ENCODE measurements around the gene PALLD.
"Not testable (repeated sequence)": the region's sequence is repeated elsewhere in the genome, so short reads cannot be mapped to it uniquely, and the experiment has no call there.

PALLD gene

GRCh38 chr4:168796362-168797106 lies 299.7 kb downstream of the PALLD start:
- DNase-seq (ENCODE audit: low read depth in 2 of 2) = no peak

DNA sequence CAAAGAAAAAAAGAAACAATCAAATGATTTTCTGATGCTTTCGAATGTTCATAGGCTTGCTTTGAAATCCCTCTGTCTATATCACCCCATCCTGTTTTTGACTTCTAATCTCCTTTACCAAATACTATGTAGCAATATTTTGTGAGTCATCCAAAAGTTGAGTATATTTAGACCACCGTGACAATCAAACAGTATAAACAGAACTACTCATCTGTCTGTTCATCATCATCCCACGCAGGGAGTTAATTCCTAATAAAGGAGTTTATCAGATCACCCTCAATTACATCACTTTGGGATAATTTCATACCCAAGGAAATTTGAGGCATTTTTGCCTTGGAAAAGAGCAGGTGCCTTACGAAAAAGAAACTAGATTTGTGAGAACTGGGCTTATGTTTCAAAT lies 300.3 kb downstream of the PALLD start:
- no peak for DNase-seq (ENCODE audit: low read depth in 2 of 2)

GRCh38 chr4:168797738-168798375 lies 301.0 kb downstream of the PALLD start:
- DNase-seq (ENCODE audit: low read depth in 2 of 2) = no peak

DNA sequence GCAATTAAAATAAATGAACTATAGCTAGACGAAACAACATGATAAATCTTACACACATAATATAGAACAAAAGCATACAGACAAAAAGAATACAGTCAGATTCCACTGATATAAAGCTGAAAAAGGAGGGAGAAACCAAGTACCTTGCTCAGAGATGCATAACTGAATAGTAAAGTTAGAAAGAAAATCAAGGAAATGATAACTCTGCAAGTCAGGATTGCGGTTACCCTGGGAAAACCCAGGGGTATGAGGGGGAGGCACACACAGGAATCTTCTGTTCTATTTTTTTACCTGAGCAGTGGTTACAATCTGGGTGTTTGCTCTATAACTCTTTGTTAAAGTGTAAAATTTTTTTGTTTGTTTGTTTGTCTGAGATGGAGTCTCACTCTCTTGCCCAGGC lies 304.1 kb downstream of the PALLD start:
- no peak for DNase-seq (ENCODE audit: low read depth in 2 of 2)

DNA sequence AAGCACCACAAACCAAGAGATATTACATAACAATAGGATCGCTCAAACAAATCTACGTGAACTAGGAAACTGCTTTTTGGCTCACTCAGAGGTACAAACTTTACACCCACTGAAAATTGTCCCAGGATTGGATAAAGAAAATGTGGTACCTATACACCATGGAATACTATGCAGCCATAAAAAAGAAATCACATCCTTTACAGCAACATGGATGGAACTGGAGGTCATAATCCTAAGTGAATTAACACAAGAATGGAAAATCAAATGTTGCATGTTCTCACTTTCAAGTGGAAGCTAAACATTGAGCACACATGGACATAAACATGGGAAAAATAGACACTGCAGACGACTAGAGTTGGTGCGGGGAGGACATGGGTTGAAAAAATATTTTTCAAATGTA lies 305.4 kb downstream of the PALLD start:
- no peak for DNase-seq (ENCODE audit: low read depth in 2 of 2)

GRCh38 chr4:168803052-168803451 lies 306.2 kb downstream of the PALLD start:
- DNase-seq (ENCODE audit: low read depth in 2 of 2) = not testable (repeated sequence)

- no peak for DNase-seq (ENCODE audit: low read depth in 2 of 2)
These were observed 306.9 kb downstream of the PALLD start for GRCh38 chr4:168803732-168804131.

GRCh38 chr4:168804146-168804545 lies 307.3 kb downstream of the PALLD start:
- no peak for DNase-seq (ENCODE audit: low read depth in 2 of 2)

GRCh38 chr4:168805341-168805740 lies 308.5 kb downstream of the PALLD start:
- no peak for DNase-seq (ENCODE audit: low read depth in 2 of 2)

GRCh38 chr4:168806247-168806646 lies 309.4 kb downstream of the PALLD start:
- DNase-seq (ENCODE audit: low read depth in 2 of 2) = not testable (repeated sequence)

DNA sequence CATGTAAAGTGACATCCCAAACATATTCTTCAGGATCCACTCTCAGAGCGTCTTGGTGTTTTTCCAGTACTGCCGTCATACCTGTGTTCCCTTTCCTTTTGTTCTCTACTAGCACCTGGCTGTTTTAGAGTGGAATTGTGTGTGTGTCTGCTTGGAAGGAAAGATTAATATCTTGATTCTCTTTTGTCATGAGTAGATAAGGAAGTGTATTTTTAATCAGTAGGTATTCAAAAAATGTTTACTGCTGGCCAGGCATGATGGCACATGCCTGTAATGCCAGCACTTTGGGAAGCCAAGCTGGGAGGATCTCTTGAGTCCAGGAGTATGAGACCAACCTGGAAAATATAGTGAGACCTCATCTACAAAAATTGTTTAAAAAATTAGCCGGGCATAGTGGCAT lies 314.4 kb downstream of the PALLD start:
- no peak for DNase-seq (ENCODE audit: low read depth in 2 of 2)

DNA sequence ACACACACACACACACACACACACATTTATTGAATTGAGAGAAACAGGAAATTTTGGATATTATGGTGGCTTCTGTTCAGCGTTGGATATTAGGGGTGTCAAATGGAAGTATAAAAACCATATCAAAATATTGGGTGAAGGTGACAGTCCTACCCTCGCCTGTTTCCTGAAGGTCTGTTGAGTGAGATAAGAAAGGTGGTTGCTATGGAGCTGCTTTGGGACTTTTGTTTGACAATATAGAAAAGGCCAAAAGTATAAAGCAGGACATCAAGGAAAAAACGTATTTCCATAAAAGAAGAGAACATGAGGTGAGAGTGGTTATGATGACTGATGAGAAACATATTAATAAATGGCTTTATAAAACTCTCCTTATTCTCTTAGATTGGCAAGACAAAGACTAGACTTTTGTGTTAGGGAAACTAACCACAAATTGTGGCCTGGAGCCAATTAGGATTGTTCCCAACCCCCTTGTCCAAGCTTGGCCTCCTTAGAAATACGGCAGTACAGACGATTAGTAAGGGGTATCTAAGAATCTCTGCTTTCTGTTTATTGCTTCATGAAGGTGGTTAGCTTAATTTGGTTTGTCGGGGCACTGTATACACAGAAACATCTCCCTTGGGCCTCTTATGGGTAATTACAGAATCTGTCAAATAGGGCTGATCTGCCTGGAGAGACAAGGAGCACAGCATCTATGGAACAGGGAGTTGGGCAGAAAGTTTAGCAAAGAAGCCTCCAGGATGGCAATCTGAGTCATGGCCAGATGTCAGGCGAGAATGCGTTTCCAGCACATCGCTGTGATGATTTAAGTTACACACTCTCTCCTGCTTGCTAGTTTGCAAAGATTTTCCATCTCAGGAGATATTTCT lies 315.2 kb downstream of the PALLD start:
- no peak for DNase-seq (ENCODE audit: low read depth in 2 of 2)

- DNase-seq (ENCODE audit: low read depth in 2 of 2) = no peak
These were observed 316.0 kb downstream of the PALLD start for GRCh38 chr4:168812806-168813205.

- DNase-seq (ENCODE audit: low read depth in 2 of 2) = no peak
These were observed 317.0 kb downstream of the PALLD start for GRCh38 chr4:168813890-168814289.

DNA sequence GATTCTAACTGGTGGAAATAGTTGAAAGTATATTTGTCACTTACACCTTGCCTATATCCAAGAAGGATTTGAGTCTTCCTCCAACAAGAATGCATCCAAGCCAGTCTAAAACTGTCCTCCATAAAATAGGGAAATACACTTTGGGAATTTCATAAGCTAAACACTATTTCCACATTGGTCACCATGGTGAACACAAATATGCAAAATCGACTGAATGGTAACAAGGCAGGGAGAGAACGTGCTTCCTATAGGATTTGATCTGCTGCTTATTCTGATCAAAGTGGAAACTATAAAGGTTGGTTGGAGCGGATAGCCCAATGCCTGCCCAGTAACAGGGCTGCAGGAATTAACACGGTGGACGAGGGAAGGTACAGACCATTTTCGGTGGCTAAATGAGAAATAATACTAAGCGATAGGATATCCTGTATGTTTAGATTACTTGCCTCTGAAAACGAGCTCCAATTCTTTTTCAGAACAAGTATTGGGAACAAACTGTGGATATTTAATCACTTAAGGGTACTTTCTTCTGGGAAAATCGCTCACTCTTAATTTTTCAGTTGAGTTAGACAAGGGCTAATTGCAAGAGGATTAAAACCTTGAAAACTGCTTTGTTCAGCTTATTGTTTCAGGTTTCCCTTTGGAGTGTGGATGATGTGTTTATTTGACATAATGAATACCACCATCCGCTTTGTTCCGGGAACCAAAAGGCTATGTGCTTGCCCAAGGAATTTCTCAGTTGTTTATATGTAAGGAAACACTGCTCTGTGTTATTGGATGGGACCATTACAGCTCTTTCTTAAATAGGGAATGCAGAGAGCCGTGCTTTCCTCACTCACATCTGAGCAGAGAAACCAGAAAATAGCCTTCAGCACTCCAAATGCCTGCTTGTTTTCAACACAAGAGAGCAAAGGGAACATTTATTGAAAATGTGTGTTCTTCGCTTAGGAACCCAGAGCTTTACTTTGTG lies 318.8 kb downstream of the PALLD start:
- DNase-seq (ENCODE audit: low read depth in 2 of 2) = no peak

GRCh38 chr4:168817370-168817769 lies 320.5 kb downstream of the PALLD start:
- no peak for DNase-seq (ENCODE audit: low read depth in 2 of 2)

DNA sequence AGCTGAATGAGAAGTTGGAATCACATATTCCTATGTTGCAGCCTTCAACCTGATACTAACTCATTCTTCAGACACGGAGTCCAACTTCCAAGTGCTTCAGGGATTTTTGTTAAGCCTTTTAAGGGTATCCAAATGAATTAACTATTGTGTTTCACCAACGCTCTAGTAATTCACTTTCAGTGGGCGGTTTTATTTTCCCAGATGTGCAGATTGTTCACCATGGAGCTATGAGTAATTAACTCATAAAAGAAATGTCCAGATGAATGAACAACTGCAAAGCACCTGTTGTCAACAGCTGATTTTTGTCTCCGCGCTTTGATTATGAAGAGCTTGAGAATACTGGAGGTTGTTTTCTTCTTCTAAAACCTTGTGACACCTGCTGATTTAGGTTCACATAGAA lies 325.6 kb downstream of the PALLD start:
- DNase-seq (ENCODE audit: low read depth in 2 of 2) = no peak

DNA sequence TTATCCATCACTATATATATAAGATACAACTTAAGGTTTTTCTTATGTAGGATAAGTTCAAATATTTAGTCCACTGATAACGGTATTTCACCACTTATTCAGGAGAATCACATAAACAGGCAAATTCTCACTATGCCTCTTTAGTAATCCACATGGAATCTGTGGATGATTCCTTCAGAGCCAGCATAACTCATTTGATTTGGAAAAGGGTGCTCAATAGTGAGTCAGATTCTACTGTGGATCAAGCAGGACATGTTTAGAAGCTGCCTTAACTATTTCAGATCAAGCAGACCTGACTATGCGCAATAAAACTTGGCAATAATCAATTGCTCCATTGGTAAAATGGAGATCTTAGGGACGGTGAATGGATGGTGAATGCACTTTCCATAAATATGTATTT lies 329.1 kb downstream of the PALLD start:
- DNase-seq (ENCODE audit: low read depth in 2 of 2) = no peak

GRCh38 chr4:168826620-168827019 lies 329.8 kb downstream of the PALLD start:
- no peak for DNase-seq (ENCODE audit: low read depth in 2 of 2)

- DNase-seq (ENCODE audit: low read depth in 2 of 2) = no peak
These were observed 334.1 kb downstream of the PALLD start for GRCh38 chr4:168830777-168831512.

DNA sequence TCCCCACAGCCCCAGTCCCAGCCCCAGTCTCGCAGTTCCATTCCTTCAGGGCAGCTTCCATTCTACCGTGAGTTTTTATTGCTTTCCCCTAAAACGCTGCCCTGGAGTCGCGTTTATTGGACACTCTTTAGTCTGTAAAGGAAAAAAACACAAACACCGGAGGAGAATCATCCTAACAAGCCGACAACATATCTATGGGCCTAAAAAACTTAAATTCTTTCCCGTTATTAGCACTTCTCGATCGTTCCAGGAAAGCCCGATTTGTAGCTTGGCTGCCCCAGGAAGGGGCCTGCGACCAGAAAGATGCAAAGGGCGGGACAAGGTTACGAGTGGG lies 334.7 kb downstream of the PALLD start:
- DNase-seq (ENCODE audit: low read depth in 2 of 2) = no peak

Data from stimulated activated CD4-positive, alpha-beta T cell treated with anti-CD3 and anti-CD28 coated beads, Interleukin-12 subunit alpha, Interleukin-12 subunit beta, amount 100 ng/mL, for 24 hours (primary cell).